ENCODE data around the gene TTC9C. TPM values are rescaled to one million over a fixed set of nuclear protein-coding genes. Genes with fewer than 3 reads are reported as not detected.

TTC9C gene
- total RNA-seq, 1 experiment from 2014 or later = 33.3 TPM

- peaks cover 4 to 11% of the 10 kb centered on the region in 2 experiments; a peak in 3 of 4 replicates for H3K36me3 ChIP-seq (ENCODE audit: control insufficient read depth in 1 of 2, insufficient read depth in 2 of 2, low read length in 2 of 2)
- H3K4me2 ChIP-seq (ENCODE audit: low read length) = peak overlapping the region; percentile 4; the same call in 1 of the 2 replicates
- no peaks in the 10 kb centered on the region for H4K20me1 ChIP-seq (ENCODE audit: insufficient read depth)
- no peak for TF ChIP-seq JUND (IDR thresholded peaks at IDR 0.05)
- TF ChIP-seq CBX3 (IDR thresholded peaks at IDR 0.05; ENCODE audit: low read depth) = no peak
- no peak for TF ChIP-seq FOSL1 (IDR thresholded peaks at IDR 0.05; ENCODE audit: low read depth)
- TF ChIP-seq POLR2A (IDR thresholded peaks at IDR 0.05; ENCODE audit: borderline replicate concordance, extremely low read depth, insufficient read depth, insufficient read length) = no peak
- TF ChIP-seq EZH2phosphoT487 (IDR thresholded peaks at IDR 0.05; ENCODE audit: borderline replicate concordance) = no peak
- TF ChIP-seq POLR2AphosphoS5 (IDR thresholded peaks at IDR 0.05; ENCODE audit: low read depth, low read length) = 0 out of 2 replicates have a peak, but pooled peaks have one; percentile 40
- no peak for TF ChIP-seq EZH2 (IDR thresholded peaks at IDR 0.05)
- peak in 2 of 3 experiments; percentile 55 to 66; a peak in 4 of 6 replicates for TF ChIP-seq CTCF (IDR thresholded peaks at IDR 0.05 in 2 of 3, conservative IDR thresholded peaks at IDR 0.05 in 1 of 3; ENCODE audit: borderline replicate concordance in 1 of 3, insufficient read depth in 1 of 3, low read depth in 2 of 3, low read length in 2 of 3)
- TF ChIP-seq YY1 (IDR thresholded peaks at IDR 0.05; ENCODE audit: extremely low read depth, insufficient replicate concordance, low read depth, low read length) = no peak
- H3K9me2 ChIP-seq (ENCODE audit: insufficient read depth) = no peaks in the 10 kb centered on the region
- H3K27ac ChIP-seq (ENCODE audit: low read depth, low read length) = peak overlapping the region; percentile 36; the same call in 1 of the 2 replicates
- H3K4me3 ChIP-seq (replicated peaks in 1 of 2; ENCODE audit: low read depth in 1 of 2, low read length in 2 of 2) = no peak overlapping the region
- DNase-seq (ENCODE audit: low read depth, low spot score) (peak; percentile 67), ATAC-seq (peak; percentile 88)
- BruUV-seq (replicated peaks) = no TSS peak
- intact Hi-C loops (cut with micrococcal nuclease) = loop anchor here (2.0 kb wide), 1 partner anchor 14 kb away; no protein-coding TSS in a partner anchor
- peak overlapping the region; percentile 33 for H2AFZ ChIP-seq (ENCODE audit: low read depth, low read length, poor library complexity, severe bottlenecking)
- H3K9ac ChIP-seq (ENCODE audit: low read length) = no peak overlapping the region
- no peaks in the 10 kb centered on the region for H3K9me3 ChIP-seq (ENCODE audit: control insufficient read depth in 1 of 2, insufficient read depth in 1 of 2, low read depth in 1 of 2, low read length in 2 of 2)
- RAD21 ChIA-PET (ENCODE audit: low non-redundant PET in 1 of 2, low total read pairs in 2 of 2, uncharacterized antibody in 2 of 2, unreplicated experiment in 2 of 2) = interaction anchor here in 1 of 2 experiments (0.6 kb wide), 1 partner anchor 107 kb away, joined by 4 read pairs; no protein-coding TSS in a partner anchor
- POLR2A ChIA-PET = interaction anchor here (0.6 to 3.0 kb wide), 16 partner anchors 9 to 286 kb away, joined by 3 to 21 read pairs (median 4); partner anchors contain the start of genes AHNAK, C11orf98, CSKMT and EEF1G
- no peaks in the 10 kb centered on the region for H3K27me3 ChIP-seq (ENCODE audit: insufficient read depth, low read length)
- CTCF ChIA-PET = interaction anchor here (1.0 to 3.1 kb wide), 7 partner anchors 9 to 286 kb away, joined by 3 to 16 read pairs (median 6); partner anchors contain the start of genes HNRNPUL2, LBHD1, LRRN4CL and TAF6L
- peaks cover 23 to 41% of the 10 kb centered on the region in 2 experiments for H3K4me1 ChIP-seq (ENCODE audit: control insufficient read depth in 1 of 2, insufficient read depth in 2 of 2, low read length in 2 of 2)
- H3K79me2 ChIP-seq (ENCODE audit: insufficient read depth, low read length) = peaks cover 30% of the 10 kb centered on the region
Measured at GRCh38 chr11:62680825-62681240, 47.5 kb upstream of the TTC9C start.

Data from HCT116 (cell line).